CD14-positive monocyte (primary cell): ENCODE results near the gene FBXW4. TPM values are rescaled to one million over a fixed set of nuclear protein-coding genes. Genes with fewer than 3 reads are reported as not detected.

ENCODE experiments used
- DNase-seq, 3 donors: peaks; one replicate each; pipeline ENCODE4 v3.0.0-alpha.2; 2011 to 2022
- H2AFZ ChIP-seq: 2 replicates; pipeline ENCODE4 v1.6.0; 2012; ENCODE audit warnings: mild to moderate bottlenecking, low read depth, low read length, inconsistent platforms; ENCODE audit not compliant: insufficient read depth, poor library complexity, severe bottlenecking
- H3K27ac ChIP-seq, 2 donors: 1 replicate in 1 of 2; 2 replicates in 1 of 2; pipeline ENCODE4 v1.5.1; 2012 to 2013; ENCODE audit warnings: low read length in 2 of 2, control low read depth in 1 of 2, inconsistent platforms in 1 of 2, low read depth in 1 of 2, mild to moderate bottlenecking in 1 of 2
- H3K27me3 ChIP-seq, 2 donors: one replicate each; pipeline versions ENCODE4 v1.6.0 to v1.6.1; 2011 to 2013; ENCODE audit warnings: low read length in 2 of 2; ENCODE audit not compliant: control insufficient read depth in 2 of 2, insufficient read depth in 2 of 2
- H3K36me3 ChIP-seq, 2 donors: replicated peaks in 1 of 2; 1 replicate in 1 of 2; 2 replicates in 1 of 2; pipeline versions ENCODE4 v1.5.1 to v1.6.1; 2012 to 2013; ENCODE audit warnings: low read length in 2 of 2, control low read depth in 1 of 2, inconsistent platforms in 1 of 2, mild to moderate bottlenecking in 1 of 2; ENCODE audit not compliant: insufficient read depth in 2 of 2, control insufficient read depth in 1 of 2
- H3K4me1 ChIP-seq, 2 donors: 1 replicate in 1 of 2; 2 replicates in 1 of 2; pipeline versions ENCODE4 v1.5.1 to v1.6.1; 2012 to 2013; ENCODE audit warnings: low read length in 2 of 2, control low read depth in 1 of 2, inconsistent platforms in 1 of 2, mild to moderate bottlenecking in 1 of 2, moderate library complexity in 1 of 2; ENCODE audit not compliant: insufficient read depth in 2 of 2, control insufficient read depth in 1 of 2
- H3K4me2 ChIP-seq: replicated peaks from 2 replicates; pipeline ENCODE3; 2012; ENCODE audit warnings: low read length, moderate library complexity, mild to moderate bottlenecking; ENCODE audit not compliant: poor library complexity, severe bottlenecking; ENCODE audit errors: extremely low read depth
- H3K4me3 ChIP-seq, 3 experiments: fragments of 200-600 bp in 1 of 3; sonication (generic) in 1 of 3; replicated peaks in 1 of 3; 1 replicate in 2 of 3; 2 replicates in 1 of 3; pipeline ENCODE4 v1.5.1; 2011 to 2013; ENCODE audit warnings: low read length in 3 of 3, mild to moderate bottlenecking in 3 of 3, control low read depth in 2 of 3, low read depth in 2 of 3, inconsistent platforms in 1 of 3, moderate library complexity in 1 of 3
- H3K79me2 ChIP-seq: 2 replicates; pipeline ENCODE4 v1.6.0; 2012; ENCODE audit warnings: mild to moderate bottlenecking, control low read depth, inconsistent platforms, low read length, moderate library complexity; ENCODE audit not compliant: insufficient read depth
- H3K9ac ChIP-seq: 2 replicates; pipeline ENCODE4 v1.6.0; 2017; ENCODE audit warnings: low read length, mild to moderate bottlenecking; ENCODE audit not compliant: insufficient read depth, poor library complexity, severe bottlenecking
- H3K9me3 ChIP-seq, 2 donors: replicated peaks in 1 of 2; 1 replicate in 1 of 2; 2 replicates in 1 of 2; pipeline versions ENCODE4 v1.5.1 to v1.6.1; 2012 to 2013; ENCODE audit warnings: low read length in 2 of 2, control low read depth in 1 of 2; ENCODE audit not compliant: control insufficient read depth in 1 of 2, insufficient read depth in 1 of 2
- H4K20me1 ChIP-seq: 2 replicates; pipeline ENCODE4 v1.6.0; 2012; ENCODE audit warnings: mild to moderate bottlenecking, low read length, control low read depth, moderate library complexity; ENCODE audit not compliant: insufficient read depth
- H3K27ac Mint-ChIP-seq, 7 donors: one replicate each; pipeline ENCODE4 v1.8.0; 2020; ENCODE audit warnings: mild to moderate bottlenecking in 7 of 7, mixed read lengths in 7 of 7, moderate library complexity in 6 of 7, inconsistent platforms in 2 of 7
- H3K27me3 Mint-ChIP-seq, 3 donors: one replicate each; pipeline ENCODE4 v1.8.0; 2021 to 2022; ENCODE audit warnings: low read depth in 3 of 3, mild to moderate bottlenecking in 3 of 3, mixed read lengths in 3 of 3, moderate library complexity in 3 of 3, inconsistent platforms in 1 of 3
- H3K36me3 Mint-ChIP-seq, 2 donors: one replicate each; pipeline ENCODE4 v1.8.0; 2020; ENCODE audit warnings: mixed read lengths in 2 of 2, inconsistent platforms in 1 of 2, mild to moderate bottlenecking in 1 of 2
- H3K4me1 Mint-ChIP-seq: one replicate; pipeline ENCODE4 v1.8.0; 2020; ENCODE audit warnings: mild to moderate bottlenecking, mixed read lengths
- H3K4me3 Mint-ChIP-seq, 2 donors: one replicate each; pipeline ENCODE4 v1.8.0; 2020; ENCODE audit warnings: mild to moderate bottlenecking in 2 of 2, mixed read lengths in 2 of 2, moderate library complexity in 1 of 2
- H3K9me3 Mint-ChIP-seq, 7 donors: one replicate each; pipeline ENCODE4 v1.8.0; 2020 to 2022; ENCODE audit warnings: mixed read lengths in 7 of 7, mild to moderate bottlenecking in 6 of 7, moderate library complexity in 6 of 7, inconsistent platforms in 2 of 7
- WGBS: methylation state at CpG from one replicate; pipeline ENCODE4 v1.1.5; 2013; ENCODE audit warnings: missing lambda C conversion rate; ENCODE audit not compliant: insufficient coverage; 5-methylcytosine and 5-hydroxymethylcytosine counted together
- intact Hi-C, 2 donors: fragments of 100-400 bp; cut with micrococcal nuclease; formaldehyde crosslinking; loops; one replicate each; pipeline versions ENCODE4 v1.15.0 to v1.15.1; 2023
- polyA plus RNA-seq, 3 donors: library from polyadenylated mRNA; depleted of rRNA in 1 of 3; unstranded in 2 of 3; stranded (reverse) in 1 of 3; fragments of 300-500 nt in 2 of 3; fragments of >200 nt in 1 of 3; fragmentation: Illumina TruSeq in 2 of 3; gene quantifications; 1 replicate in 2 of 3; 2 replicates in 1 of 3; pipeline ENCODE4 v1.2.3, GENCODE V29; 2012 to 2021
- TF ChIP-seq, protein P1 (sequence below): fragments of 200-600 bp; IDR thresholded peaks from one replicate; pipeline ENCODE4 v1.8.0; 2022; ENCODE audit warnings: antibody characterized with exemption, mild to moderate bottlenecking

FBXW4 gene
- polyA plus RNA-seq, 3 donors: 1.1 to 30.8 (median 1.8) TPM

DNA sequence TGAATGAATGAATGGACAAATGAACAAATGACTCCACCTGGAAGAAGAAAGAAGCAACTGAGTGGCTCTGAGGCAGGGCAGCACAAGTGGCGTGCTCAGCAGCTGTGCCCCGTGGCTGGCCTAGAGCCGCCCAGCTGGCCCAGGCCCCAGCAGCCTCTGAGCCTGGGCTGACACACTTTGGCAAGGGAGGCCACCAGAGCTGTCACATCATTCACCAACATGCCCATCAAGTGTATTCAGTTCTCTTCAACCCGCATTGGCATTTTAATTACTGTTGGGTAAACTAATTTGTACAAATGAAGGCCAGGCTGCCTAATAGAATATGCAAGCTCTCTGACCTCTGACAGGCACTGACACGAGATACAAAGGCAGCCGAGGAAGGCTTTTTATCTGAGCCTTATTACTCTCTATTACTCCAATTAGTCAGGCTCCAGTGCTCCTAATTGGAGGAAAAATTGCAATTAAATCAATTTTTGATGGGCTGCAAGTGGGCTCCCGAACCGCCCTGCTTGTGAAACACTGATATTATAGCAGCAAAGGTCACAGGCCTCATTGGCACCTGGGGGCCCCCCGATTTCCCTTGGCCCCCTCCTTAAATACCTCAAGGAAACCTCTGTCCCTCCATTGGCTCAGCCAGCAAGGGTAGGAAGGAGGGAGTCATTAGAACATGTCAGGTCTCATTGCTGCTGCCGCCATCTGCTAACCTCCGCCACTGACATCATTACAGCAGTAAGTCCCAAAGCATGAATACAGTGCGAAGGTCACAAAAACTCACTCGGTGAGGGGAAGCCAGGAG is 64.9 kb downstream of the FBXW4 start:
- no peak overlapping the region for H3K27ac ChIP-seq
- no peaks in the 10 kb centered on the region for H3K9me3 Mint-ChIP-seq
- H3K27ac Mint-ChIP-seq: no peak overlapping the region
- H3K27me3 Mint-ChIP-seq: peaks cover 0 to 1% (median 1%) of the 10 kb centered on the region in 3 donors
- H3K4me3 Mint-ChIP-seq: no peak overlapping the region
- WGBS: 97% methylated on average over 7 of the region's 13 CpGs
- TF ChIP-seq, protein P1, sequence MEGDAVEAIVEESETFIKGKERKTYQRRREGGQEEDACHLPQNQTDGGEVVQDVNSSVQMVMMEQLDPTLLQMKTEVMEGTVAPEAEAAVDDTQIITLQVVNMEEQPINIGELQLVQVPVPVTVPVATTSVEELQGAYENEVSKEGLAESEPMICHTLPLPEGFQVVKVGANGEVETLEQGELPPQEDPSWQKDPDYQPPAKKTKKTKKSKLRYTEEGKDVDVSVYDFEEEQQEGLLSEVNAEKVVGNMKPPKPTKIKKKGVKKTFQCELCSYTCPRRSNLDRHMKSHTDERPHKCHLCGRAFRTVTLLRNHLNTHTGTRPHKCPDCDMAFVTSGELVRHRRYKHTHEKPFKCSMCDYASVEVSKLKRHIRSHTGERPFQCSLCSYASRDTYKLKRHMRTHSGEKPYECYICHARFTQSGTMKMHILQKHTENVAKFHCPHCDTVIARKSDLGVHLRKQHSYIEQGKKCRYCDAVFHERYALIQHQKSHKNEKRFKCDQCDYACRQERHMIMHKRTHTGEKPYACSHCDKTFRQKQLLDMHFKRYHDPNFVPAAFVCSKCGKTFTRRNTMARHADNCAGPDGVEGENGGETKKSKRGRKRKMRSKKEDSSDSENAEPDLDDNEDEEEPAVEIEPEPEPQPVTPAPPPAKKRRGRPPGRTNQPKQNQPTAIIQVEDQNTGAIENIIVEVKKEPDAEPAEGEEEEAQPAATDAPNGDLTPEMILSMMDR: no peak
- no peaks in the 10 kb centered on the region for H3K9me3 ChIP-seq
- no peaks in the 10 kb centered on the region for H3K79me2 ChIP-seq
- H2AFZ ChIP-seq: no peak overlapping the region
- H3K27me3 ChIP-seq: no peaks in the 10 kb centered on the region
- peaks cover under 1 to 1% of the 10 kb centered on the region in 2 donors for H3K4me1 ChIP-seq
- H3K36me3 Mint-ChIP-seq: peaks cover 51% of the 10 kb centered on the region in 2 donors
- H4K20me1 ChIP-seq: peaks cover 41% of the 10 kb centered on the region
- DNase-seq: no peak
- no peak overlapping the region for H3K4me3 ChIP-seq
- H3K4me1 Mint-ChIP-seq: peaks cover 25% of the 10 kb centered on the region
- intact Hi-C loops: no loop called here
- H3K4me2 ChIP-seq: no peak overlapping the region
- H3K9ac ChIP-seq: no peak overlapping the region
- peaks cover 16 to 75% of the 10 kb centered on the region in 2 donors for H3K36me3 ChIP-seq

DNA sequence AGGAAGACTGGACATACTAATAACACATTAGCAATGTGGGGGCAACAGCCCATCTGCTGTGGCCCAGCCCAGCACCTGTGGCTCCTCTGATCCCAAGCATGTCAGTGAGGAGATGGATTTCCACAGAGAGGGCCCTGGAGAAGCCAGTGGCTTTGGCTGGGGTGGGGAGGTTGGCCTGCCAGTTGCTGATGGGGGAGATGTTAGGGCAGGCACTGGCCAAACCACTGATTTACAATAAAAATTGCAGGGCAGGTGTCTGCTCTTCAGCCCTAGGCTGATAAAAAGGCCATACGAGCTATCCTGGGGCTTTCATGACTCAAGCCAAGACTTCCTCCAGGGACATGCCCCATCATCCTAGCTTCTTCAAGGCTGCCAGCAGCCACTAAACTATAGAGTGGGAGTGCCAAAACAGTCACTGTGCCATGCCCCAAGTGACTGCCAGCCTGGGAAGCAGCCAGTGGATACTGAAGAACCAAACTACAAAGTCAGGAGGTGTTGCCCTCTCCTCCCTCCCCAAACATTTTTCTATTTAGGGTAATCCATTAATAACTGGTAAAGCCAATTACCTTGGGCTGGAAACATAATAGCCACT is 69.1 kb downstream of the FBXW4 start:
- H3K36me3 Mint-ChIP-seq: peaks cover 68 to 76% of the 10 kb centered on the region in 2 donors
- no peak overlapping the region for H3K4me3 ChIP-seq
- H3K27me3 Mint-ChIP-seq: peaks cover 0 to 1% (median 0%) of the 10 kb centered on the region in 3 donors
- H3K27ac ChIP-seq: no peak overlapping the region
- peaks cover 23% of the 10 kb centered on the region for H3K4me1 Mint-ChIP-seq
- H3K9ac ChIP-seq: no peak overlapping the region
- no peak overlapping the region for H3K4me2 ChIP-seq
- no peaks in the 10 kb centered on the region for H3K27me3 ChIP-seq
- no peaks in the 10 kb centered on the region for H3K79me2 ChIP-seq
- H3K4me3 Mint-ChIP-seq: no peak overlapping the region
- no peak for DNase-seq
- peaks cover 30% of the 10 kb centered on the region for H4K20me1 ChIP-seq
- peaks cover 12 to 13% of the 10 kb centered on the region in 2 donors for H3K4me1 ChIP-seq
- WGBS: 86% methylated on average over 1 of the region's 1 CpG
- no peak overlapping the region for H2AFZ ChIP-seq
- H3K36me3 ChIP-seq: peaks cover 23 to 99% of the 10 kb centered on the region in 2 donors
- H3K27ac Mint-ChIP-seq: peak overlapping the region in 1 of 7 donors; percentile 41
- no peaks in the 10 kb centered on the region for H3K9me3 ChIP-seq
- TF ChIP-seq, protein P1: no peak
- peaks cover 0 to 2% (median 0%) of the 10 kb centered on the region in 7 donors for H3K9me3 Mint-ChIP-seq
- intact Hi-C loops: no loop called here
